ENCODE results near the gene CCDC63.
"Not testable (repeated sequence)": the region's sequence is repeated elsewhere in the genome, so short reads cannot be mapped to it uniquely, and the experiment has no call there.

CCDC63 gene

GRCh38 chr12:110923692-110924334, 77.0 kb downstream of the CCDC63 start:
- no peak for DNase-seq

- DNase-seq, result no peak
These were observed 80.8 kb downstream of the CCDC63 start for GRCh38 chr12:110927546-110927945.

DNA sequence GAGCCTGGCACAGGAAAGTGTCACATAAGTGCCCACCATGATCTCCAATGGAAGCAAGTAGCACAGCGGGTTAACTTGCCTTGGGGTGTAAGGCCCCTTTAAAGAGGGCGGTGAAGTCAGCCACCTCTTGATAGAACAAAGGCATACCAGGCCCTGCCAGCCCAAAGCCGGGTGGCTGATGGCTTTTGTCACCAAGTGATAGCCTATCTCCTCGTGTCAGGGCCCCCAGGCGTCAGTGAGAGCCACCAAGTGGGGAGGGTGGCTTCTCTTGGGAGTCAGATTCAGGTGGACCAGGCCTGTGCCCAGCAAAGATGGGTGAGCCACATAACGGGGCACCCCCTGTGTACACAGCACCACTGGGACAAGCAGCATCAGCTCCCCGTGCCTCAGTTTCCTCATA, 81.9 kb downstream of the CCDC63 start:
- no peak for DNase-seq

DNA sequence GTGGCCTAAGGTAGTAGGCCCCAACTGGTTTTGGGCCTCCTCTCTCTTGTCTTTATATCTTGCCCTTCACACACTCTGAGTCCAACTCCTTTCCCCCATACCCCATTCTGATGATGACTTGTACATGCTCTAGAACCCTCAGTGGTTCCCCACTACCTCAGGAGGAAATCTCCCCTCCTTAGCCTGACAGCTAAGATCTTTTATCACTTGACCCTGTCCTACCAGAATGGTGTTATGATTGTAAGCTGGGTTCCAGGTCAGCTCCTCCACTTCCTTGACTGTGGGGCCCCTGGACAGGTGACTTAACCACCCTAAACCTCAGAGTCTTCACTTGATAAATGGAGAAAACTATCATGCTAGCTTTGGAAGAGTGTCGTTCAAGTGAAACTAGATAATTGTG, 83.0 kb downstream of the CCDC63 start:
- no peak for DNase-seq

- DNase-seq, result no peak
These were observed 83.8 kb downstream of the CCDC63 start for GRCh38 chr12:110930348-110931314.

GRCh38 chr12:110931315-110931728, 84.5 kb downstream of the CCDC63 start:
- no peak for DNase-seq

DNA sequence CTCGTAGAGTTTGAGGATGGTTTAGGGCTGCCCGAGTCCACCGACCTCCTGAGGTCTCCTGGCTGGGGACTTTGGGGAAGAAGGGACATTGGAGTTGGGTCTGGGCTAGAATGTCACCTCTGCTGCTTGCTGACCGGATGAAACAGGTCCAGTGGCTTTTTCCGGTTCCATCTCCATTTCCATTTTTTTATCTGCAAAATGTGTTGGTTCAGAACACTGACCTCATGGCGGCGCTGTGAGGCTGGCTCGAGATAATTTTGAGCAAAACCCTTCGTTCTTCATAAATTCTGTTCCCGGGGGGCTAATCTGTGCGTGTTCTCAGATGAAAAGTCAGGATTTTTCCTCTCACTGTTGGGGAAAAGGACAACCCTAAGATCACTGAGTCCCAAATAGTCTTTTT, 85.3 kb downstream of the CCDC63 start:
- no peak for DNase-seq

- no peak for DNase-seq
These were observed 86.7 kb downstream of the CCDC63 start for GRCh38 chr12:110933326-110933974.

- DNase-seq, result no peak
These were observed 87.5 kb downstream of the CCDC63 start for GRCh38 chr12:110934093-110934852.

DNA sequence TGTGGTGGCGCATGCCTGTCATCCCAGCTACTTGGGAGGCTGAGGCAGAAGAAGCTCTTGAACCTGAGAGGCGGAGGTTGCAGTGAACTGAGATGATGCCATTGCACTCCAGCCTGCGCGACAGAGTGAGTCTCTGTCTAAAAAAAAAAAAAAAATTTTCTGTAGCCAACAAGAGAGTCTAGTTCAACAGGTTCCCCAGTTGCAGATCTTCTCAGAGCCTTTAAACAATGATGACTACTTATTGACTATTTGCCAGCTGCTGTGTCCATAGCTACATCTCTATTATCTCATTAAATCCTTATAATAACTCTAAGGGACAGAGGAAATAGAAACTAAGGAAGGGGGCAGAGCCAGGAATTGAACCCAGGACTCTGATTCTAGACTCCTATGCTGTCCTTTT, 88.8 kb downstream of the CCDC63 start:
- no peak for DNase-seq

DNA sequence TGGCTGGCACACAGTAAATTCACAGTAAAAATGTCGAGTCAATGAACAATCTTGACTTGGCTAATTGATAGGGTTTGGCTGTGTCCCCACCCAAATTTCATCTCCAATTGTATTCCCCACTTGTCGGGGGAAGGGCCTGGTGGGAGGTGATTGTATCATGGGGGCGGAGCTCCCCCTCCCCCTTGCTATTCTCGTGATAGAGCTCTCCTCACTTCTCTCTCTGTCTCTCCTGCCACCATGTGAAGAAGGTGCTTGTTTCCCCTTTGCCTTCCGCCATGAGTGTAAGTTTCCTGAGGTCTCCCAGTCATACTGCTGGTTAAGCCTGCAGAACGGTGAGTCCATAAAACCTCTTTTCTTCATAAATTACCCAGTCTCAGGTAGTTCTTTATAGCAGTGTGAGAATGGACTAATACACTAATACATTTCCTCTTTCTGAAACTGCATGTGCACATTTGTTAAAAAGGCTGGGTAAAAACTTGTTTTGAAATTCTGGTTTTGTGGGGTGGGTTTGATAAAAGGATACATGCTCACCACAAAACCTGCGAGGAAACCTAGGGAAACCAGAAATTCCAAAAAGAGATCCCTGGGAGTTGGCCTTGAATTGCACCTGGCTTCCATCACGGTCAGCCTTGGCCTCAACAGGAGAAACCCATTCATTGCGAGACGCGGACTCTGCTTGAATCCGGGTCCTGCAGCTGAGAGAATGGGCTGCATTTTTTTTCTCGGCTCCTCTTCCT, 89.7 kb downstream of the CCDC63 start:
- DNase-seq, result no peak

GRCh38 chr12:110937104-110937641, 90.4 kb downstream of the CCDC63 start:
- no peak for DNase-seq

GRCh38 chr12:110940296-110940695, 93.5 kb downstream of the CCDC63 start:
- no peak for DNase-seq

GRCh38 chr12:110940933-110941332, 94.1 kb downstream of the CCDC63 start:
- no peak for DNase-seq

DNA sequence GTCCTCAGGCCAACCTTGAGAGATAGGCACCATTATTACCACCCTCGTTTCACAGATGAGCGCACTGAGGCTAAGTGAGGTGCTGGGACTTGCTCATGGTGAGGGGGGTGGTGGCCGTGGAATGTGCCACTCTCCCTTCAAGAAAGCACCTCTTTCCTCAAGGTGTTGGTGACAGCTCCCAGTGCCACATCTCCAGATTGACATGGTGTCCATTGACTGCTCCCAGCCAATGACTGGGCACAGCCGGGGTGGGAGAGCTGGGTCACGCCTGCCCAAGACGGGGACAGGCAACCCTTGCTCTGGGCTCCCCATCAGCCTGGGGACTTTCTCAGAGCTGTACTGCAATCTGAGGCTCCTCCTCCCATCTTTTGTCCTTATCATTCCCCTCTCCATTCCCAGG, 94.6 kb downstream of the CCDC63 start:
- no peak for DNase-seq

GRCh38 chr12:110943373-110943772, 96.6 kb downstream of the CCDC63 start:
- DNase-seq, result no peak

GRCh38 chr12:110948041-110948440, 101.3 kb downstream of the CCDC63 start:
- no peak for DNase-seq

DNA sequence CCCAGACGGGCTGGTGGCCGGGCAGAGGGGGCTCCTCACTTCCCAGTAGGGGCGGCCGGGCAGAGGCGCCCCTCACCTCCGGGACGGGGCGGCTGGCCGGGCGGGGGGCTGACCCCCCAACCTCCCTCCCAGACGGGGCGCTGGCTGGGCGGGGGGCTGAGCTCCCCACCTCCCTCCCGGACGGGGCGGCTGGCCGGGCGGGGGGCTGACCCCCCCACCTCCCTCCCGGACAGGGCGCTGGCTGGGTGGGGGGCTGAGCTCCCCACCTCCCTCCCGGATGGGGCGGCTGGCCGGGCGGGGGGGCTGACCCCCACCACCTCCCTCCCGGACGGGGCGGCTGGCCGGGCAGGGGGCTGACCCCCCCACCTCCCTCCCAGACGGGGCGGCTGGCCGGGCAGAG, 103.7 kb downstream of the CCDC63 start:
- DNase-seq, result not testable (repeated sequence)

DNA sequence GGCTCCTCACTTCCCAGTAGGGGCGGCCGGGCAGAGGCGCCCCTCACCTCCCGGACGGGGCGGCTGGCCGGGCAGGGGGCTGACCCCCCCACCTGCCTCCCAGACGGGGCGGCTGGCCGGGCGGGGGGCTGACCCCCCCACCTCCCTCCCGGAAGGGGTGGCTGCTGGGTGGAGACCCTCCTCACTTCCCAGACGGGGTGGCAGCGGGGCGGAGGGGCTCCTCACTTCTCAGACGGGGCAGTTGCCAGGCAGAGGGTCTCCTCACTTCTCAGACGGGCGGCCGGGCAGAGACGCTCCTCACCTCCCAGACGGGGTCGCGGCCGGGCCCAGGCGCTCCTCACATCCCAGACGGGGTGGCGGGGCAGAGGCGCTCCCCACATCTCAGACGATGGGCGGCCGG, 104.1 kb downstream of the CCDC63 start:
- DNase-seq, result not testable (repeated sequence)
